HPDE6-E6E7 (cell line): ENCODE measurements around the gene CYP2C9.
"Not testable (repeated sequence)": the region's sequence is repeated elsewhere in the genome, so short reads cannot be mapped to it uniquely, and the experiment has no call there.

Experiments
- DNase-seq: peaks from one replicate; pipeline ENCODE4 v3.0.0; 2011; ENCODE audit warnings: missing footprints; ENCODE audit errors: extremely low spot score

Gene CYP2C9

DNA sequence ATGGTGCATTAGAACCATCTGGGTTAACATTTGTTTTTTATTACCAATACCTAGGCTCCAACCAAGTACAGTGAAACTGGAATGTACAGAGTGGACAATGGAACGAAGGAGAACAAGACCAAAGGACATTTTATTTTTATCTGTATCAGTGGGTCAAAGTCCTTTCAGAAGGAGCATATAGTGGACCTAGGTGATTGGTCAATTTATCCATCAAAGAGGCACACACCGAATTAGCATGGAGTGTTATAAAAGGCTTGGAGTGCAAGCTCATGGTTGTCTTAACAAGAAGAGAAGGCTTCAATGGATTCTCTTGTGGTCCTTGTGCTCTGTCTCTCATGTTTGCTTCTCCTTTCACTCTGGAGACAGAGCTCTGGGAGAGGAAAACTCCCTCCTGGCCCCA is at the start of gene CYP2C9:
Gene CYP2C9, plus strand, starts transcription at position 276 of the 400 bp plus-strand sequence. Its CDS starts 25 bp downstream, at position 301.
- DNase-seq: no peak

DNA sequence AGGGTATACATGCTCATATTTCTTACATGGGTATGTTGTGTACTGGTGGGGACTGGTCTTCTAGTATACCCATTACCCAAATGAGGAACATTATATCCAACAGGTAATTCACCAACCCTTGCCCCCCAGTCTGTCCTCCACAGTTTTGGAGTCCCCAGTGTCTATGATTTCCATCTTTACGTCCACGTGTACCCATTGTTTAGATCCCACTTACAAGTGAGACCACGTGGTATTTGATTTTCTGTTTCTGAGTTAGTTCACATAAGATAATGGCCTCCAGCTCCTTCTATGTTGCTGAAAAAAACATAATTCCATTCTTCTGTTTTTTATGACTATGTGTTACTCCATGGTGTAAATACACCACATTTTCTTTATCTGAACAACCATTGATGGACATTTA is 49.3 kb upstream of the CYP2C9 start:
- DNase-seq: no peak

DNA sequence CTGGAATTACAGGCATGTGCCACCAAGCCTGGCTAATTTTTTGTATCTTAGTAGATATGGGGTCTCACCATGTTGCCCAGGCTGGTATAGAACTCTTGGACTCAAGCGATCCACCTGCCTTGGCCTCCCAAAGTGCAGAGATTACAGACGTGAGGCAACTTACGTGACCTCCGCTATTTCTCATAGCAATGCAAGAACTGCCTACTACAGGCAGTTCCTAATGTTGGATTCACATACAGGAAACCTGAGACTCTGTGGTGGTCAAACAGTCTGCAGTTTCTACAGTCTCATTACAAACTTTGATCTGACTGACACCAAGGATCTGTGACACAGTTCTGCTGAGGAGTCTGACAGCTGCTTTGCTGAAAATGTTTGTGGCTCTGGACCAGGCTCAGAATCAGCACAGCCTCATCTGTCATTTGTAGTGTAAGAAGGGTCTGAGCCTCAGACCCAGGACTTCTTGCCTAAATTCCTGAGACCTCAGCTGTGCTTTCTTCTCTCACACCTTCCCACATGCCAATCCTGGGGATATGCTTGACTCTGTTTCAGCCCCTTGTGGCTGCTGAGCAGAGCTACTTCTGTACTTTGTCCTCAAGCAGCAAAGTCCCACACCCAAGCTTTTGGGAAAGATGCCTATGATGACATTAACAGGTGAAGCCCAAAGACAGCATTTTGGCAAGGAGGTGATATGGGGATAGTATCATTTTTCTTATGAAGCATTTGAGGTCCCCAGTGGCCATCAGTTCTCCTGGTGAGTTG is 48.0 kb upstream of the CYP2C9 start:
- no peak for DNase-seq

DNA sequence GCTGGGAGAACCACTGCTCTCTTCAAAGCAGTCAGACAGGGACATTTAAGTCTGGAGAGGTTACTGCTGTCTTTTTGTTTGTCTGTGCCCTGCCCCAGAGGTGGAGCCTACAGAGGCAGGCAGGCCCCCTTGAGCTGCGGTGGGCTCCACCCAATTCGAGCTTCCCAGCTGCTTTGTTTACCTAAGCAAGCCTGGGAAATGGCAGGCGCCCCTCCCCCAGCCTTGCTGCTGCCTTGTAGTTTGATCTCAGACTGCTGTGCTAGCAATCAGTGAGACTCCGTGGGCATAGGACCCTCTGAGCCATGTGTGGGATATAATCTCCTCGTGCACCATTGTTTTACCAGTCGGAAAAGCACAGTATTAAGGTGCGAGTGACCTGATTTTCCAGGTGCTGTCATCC is 40.0 kb upstream of the CYP2C9 start:
- not testable (repeated sequence) for DNase-seq

DNA sequence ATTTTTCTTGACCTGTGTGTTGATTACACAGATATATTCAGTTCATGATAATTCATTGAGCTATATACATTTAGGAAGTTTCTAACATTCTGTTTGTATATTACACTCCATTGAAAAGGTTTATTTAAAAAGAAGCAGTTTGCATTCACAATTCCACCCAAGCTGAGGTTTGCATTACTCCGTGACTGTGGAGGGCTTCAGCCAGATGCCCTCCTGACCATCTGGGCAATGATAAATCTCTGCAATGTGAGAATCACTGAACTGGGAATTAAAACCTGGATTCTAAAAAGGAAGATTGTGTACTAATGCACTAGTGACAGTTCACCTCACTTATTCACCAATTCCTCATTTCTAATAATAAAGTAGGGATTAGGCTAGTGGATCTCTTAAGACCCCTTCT is 36.4 kb upstream of the CYP2C9 start:
- no peak for DNase-seq

DNA sequence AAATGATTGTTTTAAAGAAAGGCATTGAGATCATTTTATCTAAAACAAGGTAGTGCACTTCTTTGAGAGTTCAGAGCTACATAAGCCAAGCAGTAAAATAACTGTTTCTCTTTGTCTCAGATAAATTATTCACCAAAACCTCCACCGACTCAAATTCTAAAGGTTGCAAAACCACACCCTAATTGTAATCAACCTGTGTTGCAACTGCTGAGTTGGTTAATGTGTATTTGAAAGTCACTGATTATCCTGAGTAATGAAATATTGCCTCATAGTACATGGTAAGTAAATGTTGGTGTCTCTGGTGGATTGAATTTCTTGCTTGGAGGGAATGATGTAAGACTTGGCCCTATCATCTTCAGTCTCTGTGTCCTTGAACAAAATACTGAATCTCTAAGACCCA is 35.9 kb upstream of the CYP2C9 start:
- no peak for DNase-seq

DNA sequence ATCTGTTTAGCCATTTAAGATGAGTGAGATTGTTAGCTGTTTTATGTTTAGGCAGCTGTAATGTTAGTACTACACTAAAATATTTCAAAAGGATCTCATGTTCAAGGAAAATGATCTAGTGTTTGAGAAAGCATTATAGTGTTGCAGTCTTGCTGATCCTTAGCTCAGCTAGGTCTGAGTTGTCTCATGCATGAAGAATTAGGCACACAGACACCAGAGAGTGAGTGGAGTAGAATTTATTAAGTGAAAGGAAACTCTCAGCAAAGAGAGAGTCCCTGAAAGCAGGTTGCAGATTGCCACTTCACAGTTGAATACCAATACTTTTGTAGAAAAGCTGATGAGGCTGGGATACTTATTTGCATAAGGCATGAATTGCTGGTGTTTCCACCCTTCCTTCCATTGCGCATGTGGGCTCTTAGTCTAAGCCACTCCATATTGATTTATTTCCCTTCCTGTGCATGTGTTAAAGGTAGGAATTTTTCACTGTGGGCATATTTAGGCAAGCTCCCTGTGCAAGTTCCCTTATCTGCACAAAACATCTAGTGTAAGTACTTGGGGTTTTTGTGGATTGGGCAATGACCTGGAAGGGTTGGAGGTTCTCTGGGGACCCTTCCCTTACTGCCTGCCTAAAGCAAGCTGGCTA is 33.8 kb upstream of the CYP2C9 start:
- DNase-seq: not testable (repeated sequence)

DNA sequence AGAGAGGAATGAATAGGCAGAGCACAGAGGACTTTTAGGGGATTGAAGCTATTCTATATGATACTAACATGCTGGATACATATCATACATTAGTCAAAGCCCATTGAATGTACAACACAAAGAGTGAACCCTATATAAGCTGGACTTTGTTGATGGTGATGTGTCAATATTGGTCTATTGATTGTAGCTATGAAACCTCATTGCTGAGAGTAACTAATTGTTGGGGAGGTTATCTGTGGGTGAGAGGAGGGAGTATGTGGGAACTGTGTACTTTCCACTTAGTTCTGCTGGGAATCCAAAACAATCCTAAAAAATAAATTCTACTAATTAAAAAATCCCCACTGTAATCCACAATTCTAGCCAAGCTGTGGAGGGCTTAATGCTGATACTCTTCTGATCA is 22.0 kb upstream of the CYP2C9 start:
- no peak for DNase-seq

DNA sequence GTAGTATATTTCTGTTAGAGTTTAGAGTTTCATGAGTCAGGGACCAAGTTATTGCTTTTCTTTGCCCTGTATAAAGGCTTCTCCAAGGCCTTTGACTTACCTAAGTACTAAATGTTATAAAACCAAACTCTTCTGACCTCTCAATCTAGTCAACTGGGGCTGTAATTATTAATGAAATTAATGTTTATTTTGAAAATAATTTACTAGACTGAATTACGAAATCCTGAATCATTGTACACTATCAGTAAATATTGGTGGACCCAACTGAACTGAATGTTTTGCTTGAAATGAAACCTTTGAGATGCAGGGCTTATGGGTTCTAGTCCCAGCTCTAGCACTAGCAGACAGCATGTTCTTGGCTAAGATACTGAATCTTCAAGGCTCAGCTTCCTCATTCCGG is 1.7 kb upstream of the CYP2C9 start:
- no peak for DNase-seq

DNA sequence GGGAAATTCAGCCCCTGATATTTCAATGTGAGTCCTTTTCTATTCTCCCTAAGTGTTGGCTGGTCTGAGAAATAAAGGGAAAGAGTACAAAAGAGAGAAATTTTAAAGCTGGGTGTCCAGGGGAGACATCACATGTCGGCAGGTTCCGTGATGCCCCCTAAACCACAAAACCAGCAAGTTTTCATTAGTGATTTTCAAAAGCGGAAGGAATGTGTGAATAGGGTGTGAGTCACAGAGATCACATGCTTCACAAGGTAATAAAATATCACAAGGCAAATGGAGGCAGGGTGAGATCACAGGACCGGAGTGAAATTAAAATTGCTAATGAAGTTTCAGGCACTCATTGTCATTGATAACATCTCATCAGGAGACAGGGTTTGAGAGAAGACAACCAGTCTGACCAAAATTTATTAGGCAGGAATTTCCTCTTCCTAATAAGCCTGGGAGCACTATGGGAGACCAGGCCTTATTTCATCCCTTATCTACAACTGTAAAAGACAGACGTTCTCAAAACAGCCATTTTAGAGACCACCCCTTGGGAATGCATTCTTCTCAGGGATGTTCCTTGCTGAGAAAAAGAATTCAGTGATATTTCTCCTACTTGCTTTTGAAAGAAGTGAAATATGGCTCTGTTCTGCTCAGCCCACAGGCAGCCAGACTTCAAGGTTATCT is 5.1 kb downstream of the CYP2C9 start:
- DNase-seq: not testable (repeated sequence)

DNA sequence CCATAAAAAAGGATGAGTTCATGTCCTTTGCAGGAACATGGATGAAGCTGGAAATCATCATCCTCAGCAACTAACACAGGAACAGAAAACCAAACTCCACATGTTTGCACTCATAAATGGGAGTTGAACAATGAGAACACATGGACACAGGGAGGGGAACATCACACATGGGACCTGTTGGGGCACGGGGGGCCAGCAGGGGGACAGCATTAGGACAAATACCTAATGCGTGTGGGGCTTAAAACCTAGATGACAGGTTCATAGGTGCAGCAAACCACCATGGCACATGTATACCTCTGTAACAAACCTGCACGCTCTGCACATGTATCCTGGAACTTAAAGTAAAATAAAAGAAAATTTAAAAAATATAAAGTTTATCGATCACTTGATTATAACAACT is 7.7 kb downstream of the CYP2C9 start:
- DNase-seq: not testable (repeated sequence)

DNA sequence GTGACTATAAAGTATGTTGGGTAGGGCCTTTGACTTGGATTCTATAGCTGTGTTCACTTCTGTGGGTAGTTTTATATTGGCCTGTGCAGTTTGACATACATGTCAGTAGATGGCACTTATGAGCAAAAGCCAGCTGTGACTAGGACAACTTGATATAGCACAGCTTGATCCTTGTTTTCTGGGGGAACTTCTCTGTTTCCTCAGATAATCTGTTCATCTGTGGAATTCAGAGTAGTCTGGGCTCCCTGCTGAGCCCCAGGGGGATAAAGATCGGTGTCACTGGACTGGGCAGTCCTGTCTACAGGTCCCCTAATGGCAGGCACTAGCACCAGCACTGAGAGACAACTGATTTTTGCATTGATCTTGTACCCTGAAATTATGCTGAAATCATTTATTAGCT is 25.4 kb downstream of the CYP2C9 start:
- peak; percentile 9 for DNase-seq

DNA sequence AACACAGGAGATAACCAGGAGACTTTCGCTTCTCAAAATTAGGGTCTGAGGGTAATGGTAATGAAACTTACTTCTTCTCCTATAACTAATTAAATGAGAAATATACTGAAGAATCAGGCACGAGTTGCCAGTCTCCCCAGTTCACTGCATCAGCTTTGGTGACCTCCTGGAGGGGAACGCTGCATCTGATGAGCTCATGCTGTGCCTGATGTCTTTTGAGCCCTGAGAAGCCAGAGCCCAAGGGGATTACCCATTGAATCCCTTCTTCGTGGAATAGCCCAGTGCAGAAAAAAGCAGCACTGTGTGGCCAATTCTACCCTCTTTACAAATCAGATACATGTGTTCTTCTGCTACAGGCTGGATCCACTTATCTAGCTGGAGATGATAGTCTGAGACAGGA is 45.1 kb downstream of the CYP2C9 start:
- no peak for DNase-seq

DNA sequence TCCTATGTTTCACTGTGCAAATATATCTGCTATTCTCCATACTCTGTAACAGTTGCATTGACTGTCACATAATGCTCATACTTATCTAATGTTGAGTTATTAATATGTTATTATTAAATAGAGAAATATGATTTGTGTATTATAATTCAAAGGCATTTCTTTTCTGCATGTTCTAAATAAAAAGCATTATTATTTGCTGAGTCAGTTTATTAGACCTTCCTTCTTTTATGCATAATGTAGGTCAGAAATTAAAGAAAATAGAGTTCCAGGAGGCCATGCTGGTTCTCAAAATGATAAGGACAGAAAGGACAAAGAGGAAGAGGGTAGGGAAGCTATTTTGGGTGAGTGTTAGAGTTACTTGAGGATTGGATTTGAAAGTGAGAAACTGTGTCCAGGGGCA is 50.7 kb downstream of the CYP2C9 start:
- DNase-seq: no peak

DNA sequence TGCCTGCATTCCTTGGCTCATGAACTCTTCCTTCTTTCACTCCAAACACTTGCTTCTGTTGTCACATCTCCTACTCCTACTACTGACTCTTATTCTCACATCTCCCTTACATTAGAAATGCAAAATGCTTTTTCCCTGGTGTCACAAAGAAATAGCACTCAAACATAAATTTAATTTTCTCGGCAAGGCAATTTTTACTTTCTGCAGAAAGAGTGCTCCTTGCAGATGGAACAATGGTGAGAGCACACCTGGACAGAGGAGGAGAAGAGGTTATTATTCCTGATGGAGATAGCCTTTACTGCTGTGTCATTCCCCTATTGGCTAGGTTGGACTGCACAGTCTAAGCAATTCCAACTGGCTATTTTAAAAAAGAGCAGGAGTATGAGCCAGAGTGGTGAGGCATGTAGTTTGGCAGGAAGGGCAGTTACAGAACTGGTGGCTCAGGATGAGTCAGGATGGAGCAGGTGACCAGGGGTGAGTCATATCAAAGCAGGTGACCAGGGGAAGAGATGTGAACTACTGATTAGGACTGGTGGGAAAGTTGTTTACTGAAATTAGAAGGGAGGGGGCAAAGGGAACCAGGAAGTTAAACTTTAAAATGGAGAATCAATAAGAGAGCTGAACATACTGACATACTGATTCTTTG is 52.9 kb downstream of the CYP2C9 start:
- DNase-seq: no peak

DNA sequence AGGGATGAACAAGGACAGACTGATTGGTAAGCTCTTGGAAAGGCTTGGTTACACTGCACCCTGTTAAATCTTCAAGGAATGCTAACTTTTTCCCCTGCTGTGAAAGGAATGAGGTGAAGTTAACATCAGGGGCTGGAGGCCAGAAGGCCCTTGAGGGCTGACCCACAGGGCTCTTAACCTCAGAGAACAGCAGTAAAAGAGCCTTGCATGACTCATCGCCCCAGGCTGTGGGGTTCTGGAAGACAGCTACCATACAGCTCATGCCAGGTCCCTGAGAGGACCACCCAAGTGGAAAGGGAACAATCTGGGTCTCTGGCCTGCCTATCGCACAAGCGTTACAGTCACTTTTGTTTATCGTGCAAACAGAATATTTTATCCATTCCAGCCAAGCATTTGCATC is 54.4 kb downstream of the CYP2C9 start:
- no peak for DNase-seq

DNA sequence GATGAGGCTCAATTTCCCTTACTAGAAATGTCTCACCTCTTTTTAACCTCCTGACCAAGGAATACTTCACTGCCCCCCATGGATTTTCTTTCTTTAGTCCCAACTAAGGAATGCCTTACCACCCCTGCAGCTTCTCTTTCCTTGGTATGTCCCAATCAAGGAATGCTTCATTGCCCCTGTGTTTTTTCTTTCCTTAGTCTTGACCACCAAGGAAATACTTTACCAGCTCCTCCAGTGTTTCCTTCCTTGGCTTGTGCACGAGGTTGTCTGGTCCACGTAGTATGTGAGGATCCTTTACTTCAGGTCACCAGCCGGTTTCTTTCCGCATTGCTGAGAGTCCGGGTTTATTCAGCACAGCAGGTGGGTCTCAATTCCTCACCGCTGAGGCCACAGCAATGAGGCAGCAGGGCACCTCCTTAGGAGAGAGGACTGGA is 59.3 kb downstream of the CYP2C9 start:
- no peak for DNase-seq

DNA sequence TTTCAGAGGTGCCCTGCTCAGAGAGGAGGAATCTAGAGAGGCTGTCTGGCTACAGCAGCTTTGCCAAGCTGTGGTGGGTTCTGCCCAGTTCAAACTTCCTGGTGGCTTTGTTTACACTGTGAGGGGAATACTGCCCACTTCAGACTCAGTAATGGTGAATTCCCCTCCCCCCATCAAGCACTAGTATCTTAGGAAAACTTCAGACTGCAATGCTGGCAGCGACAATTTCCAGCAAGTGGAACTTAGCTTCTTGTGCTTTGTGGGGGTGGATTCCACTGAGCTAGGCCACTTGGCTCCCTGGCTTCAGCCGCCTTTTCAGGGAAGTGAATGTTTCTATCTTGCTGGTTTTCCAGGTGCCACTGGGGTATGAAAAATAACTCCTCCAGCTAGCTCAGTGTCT is 88.0 kb downstream of the CYP2C9 start:
- DNase-seq: no peak

DNA sequence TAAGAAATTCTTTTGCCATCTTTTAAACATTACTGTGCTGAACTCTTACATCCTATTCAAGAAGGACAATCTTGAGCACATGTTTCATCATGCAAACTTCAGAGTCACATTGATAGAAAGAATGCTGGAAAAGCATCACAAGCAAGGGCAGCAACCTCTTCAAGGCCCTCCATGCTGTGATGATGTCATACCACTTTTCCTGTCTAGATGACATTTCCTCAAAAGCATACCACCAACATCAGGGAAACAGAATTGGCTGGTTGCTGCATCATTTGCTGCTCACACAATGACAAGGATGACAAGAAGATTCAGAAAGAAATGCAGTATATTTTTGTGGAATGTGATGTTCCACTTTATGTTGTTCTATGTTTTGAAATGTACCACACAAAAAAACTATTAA is 93.2 kb downstream of the CYP2C9 start:
- no peak for DNase-seq

DNA sequence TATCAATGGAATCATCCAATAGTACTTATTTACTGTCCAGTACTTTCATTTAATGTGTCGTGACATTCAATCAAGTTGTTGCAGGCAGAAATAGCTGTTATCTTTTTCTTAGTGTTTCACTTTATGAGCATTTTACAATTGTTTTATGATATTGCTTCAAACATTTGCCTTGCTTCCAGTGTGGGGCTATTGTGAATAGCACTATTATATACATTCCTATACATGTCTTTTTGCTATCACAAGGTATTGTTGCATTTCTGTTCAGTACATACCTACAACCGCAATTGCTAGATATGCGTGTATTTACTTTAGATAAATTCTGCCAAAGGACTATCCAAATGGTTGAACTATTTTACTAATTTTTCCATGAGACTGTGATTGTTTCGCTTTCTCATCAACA is 95.9 kb downstream of the CYP2C9 start:
- no peak for DNase-seq

DNA sequence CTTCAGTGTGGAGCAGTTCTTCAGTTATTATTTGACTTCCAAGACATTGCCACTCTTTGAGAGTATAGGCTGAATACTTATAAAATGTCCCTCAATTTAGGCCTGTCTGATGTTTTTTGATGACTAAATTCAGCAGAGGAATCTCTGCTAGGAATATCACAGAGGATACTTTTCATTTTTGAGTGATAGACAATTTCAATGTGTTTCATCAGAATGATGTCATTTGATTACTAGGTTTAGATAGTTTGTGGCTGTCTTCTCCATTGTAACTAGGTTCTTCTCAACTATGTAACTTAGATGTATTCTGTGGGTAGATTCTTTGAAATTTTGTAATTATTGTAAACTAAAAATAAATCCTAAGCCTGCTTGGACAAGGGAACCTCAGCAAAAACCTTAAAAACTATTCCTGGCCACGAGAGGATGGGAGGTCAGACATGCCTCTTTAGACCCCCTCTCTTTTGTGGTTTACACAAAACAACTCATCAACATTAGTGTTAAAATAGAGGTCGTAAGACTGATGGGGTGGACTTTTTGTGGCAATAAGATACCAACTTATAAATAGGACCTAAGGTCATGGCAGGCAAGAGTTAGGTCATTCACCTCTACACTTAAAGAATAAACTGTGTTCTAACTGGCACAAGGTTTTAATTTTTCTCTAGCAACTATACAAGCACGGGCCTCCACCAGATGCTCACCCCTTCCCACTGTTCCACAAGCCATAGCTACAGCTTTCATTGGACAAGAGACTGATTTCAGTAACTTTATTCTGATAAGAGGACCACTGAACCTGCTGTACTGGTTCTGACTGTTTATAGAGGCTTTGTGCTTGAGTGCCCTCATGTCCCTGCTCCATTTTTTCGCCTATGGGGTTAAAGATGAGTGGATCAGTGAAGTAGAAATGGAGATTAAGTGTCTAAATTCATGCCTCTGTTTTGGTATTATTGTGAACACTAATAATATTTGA is 97.2 kb downstream of the CYP2C9 start:
- DNase-seq: no peak
